ENCODE measurements around the gene PSKH1.
"Not testable (repeated sequence)": the region's sequence is repeated elsewhere in the genome, so short reads cannot be mapped to it uniquely, and the experiment has no call there.

Gene PSKH1

DNA sequence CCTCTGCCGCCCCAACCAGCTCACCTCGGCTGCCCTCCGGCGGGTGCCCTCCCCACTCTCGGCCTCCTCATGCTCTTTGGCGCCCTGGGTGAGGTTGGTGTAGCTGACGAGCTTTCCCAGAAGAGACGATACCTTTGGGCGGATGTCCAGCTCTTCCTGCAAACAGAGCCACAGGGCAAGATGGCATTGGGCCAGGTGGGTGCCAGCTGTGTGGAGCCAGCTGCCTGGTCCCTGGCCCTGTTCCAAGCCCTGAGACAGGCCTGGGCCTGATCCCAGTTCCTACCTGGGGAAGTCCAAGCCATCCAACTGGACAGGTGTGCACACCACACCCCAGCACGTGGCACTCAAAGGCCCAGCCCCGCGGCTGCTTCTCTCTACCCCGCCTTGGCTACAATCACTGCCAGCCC lies 68.5 kb downstream of the PSKH1 start:
- no peak for DNase-seq (ENCODE audit: low read depth)

GRCh38 chr16:67962135-67962534 lies 69.1 kb downstream of the PSKH1 start:
- no peak for DNase-seq (ENCODE audit: low read depth)

DNA sequence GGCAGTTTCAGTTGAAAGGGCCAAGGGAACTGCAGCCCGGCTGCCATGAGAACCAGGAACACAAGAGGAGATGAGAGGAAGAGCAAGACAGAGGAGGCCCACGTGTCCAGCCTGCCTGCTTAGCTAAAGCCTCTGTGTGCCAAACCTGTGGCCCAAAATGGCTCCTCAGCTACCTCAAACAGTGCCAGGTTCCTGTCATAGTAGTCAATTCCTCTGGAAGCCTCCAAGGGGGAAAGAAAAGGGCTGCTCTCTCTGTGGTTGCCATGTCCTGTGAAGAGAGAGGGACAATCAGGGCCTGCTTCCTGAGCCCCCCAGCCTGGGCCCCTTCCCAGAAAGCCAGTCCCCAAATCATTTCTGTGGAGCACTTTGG lies 70.2 kb downstream of the PSKH1 start:
- DNase-seq (ENCODE audit: low read depth), result no peak

DNA sequence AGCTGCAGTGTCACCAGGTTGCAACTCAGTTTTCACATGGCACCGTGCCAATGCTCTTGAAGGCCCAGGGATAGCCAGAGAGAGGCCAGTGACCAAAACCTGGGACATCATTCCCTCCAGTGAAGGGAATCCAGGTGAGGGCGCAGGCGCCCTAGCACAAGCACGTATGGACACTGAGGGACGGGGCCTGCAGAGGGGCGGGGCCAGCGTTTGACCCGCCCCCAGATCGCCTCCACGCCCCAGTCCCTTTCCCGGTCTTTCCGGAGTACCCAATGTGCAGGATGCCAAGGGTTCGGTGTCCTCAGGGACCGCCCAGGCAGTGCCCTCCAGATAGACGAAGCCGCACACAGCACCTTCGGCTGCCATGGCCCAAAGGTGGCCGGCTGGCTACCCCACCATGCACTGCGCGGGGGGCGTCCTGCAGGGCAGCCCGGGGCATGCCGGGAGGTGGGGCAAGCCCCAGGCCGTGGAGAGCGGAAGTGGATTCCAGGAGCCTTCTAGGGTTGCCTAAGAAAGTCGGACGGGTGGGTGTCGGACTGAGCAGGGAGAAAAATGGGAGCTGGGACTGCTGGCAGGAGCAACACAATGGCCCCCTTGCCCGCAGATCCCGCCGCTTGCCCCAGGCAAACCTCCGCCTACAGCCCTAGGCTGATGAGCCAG lies 70.7 kb downstream of the PSKH1 start:
- DNase-seq (ENCODE audit: low read depth), result no peak

GRCh38 chr16:67964477-67965131 lies 71.5 kb downstream of the PSKH1 start:
- DNase-seq (ENCODE audit: low read depth), result no peak

DNA sequence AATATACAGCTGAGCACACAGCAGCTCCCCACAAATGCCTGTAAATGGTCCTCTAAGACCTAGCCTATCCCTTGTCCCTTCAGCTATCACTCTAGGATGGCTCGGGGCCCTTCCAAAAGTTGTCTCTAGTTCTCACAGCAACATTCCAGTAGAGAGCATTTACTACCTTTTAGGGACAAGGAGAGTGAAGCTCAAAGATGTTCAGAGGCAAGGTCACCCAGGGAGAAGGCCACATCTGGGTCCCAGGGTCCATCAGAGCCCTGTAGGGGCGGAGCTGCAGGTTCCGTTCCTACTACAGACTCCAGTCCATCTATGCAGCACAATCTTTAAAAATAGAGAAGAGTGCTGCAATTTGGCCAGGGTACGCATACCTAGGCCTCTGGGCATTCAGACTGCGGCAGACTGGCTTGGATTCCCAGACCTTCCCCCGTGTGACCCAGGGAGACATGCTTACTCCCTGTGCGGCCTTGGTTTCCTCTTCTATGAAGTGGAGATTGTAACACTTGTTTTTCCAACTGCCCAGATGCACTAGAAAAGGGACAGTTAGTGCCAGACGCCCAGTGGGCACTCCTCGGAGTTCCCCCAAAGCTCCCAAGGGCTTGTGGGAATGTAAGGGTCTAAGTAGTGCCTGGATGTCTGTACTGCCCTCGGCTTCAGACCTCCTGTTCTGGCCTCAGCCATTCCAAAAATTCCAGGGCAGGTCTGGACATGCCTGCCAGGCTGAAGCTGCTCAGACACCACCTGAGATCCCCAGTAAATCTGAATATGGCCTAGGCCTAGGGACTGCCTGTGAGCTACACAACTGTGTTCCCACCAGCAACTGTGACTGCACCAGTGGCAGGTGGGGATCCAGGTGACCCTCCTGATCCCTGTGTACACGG lies 72.9 kb downstream of the PSKH1 start:
- DNase-seq (ENCODE audit: low read depth), result no peak

GRCh38 chr16:67966549-67967182 lies 73.6 kb downstream of the PSKH1 start:
- DNase-seq (ENCODE audit: low read depth), result no peak

GRCh38 chr16:67967183-67967957 lies 74.3 kb downstream of the PSKH1 start:
- DNase-seq (ENCODE audit: low read depth), result no peak

GRCh38 chr16:67967958-67968399 lies 74.9 kb downstream of the PSKH1 start:
- no peak for DNase-seq (ENCODE audit: low read depth)

DNA sequence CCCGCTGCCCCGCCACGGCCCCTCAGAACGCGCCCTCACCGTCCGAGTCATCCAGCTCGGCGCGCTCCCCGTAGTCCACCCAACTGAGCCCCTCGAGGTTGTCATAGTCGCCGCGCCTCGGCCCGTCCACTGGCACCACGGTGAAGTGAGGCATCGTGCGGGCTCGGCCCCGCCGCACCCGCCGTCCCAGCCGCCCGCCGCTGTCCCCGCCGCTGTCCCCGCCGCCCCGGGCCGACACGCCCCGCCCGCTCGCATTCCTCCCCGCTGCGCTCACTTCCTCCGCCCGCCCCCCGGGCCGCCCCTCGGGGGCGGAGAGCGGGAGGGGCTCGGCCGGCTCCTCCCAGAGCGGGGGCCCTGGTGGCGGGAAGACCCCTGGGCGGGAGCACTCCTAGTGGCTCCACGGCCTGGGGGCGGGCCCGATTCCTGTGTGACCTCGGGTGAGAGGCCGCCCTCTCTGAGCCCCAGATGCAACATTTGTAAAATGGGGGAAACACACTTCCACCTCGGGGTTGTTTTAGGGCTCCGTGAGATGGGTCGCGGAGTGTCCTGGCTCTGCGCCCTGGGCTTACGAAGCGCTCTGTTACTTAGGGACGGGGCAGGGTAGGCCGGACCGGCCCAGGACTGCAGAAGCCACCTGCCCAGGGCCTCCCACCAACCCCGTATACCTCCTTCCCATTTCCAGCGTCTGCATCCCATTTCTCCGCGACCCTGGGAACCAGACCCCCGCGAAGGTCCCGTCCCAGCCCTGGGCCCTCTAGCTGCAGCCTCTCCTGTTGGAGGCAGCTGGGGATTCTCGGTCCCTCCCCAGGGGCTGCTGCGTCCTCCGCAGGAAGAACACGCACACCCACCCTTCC lies 75.6 kb downstream of the PSKH1 start, which contains the start of gene SLC12A4:
Gene SLC12A4 (minus strand): TSS at position 238 of the 854 bp plus-strand sequence. CDS start 84 bp downstream, at position 154.
- DNase-seq (ENCODE audit: low read depth), result peak; percentile 76

- no peak for DNase-seq (ENCODE audit: low read depth)
Measured at GRCh38 chr16:67969254-67970039, 76.4 kb downstream of the PSKH1 start.

GRCh38 chr16:67971111-67971510 lies 78.1 kb downstream of the PSKH1 start:
- no peak for DNase-seq (ENCODE audit: low read depth)

DNA sequence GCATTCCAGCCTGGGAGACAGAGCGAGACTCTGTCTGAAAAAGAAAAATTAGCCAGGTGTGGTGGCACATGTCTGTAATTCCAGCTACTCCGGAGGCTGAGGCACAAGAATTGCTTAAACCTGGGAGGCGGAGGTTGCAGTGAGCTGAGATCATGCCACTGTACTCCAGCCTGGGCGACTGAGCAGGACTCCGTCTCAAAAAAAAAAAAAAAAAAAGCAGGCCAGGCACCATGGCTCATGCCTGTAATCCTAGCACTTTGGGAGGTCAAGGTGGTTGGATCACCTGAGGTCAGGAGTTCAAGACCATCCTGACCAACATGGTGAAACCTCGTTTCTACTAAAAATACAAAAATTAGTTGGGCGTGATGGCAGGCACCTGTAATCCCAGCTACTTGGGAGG lies 79.2 kb downstream of the PSKH1 start:
- DNase-seq (ENCODE audit: low read depth), result not testable (repeated sequence)

DNA sequence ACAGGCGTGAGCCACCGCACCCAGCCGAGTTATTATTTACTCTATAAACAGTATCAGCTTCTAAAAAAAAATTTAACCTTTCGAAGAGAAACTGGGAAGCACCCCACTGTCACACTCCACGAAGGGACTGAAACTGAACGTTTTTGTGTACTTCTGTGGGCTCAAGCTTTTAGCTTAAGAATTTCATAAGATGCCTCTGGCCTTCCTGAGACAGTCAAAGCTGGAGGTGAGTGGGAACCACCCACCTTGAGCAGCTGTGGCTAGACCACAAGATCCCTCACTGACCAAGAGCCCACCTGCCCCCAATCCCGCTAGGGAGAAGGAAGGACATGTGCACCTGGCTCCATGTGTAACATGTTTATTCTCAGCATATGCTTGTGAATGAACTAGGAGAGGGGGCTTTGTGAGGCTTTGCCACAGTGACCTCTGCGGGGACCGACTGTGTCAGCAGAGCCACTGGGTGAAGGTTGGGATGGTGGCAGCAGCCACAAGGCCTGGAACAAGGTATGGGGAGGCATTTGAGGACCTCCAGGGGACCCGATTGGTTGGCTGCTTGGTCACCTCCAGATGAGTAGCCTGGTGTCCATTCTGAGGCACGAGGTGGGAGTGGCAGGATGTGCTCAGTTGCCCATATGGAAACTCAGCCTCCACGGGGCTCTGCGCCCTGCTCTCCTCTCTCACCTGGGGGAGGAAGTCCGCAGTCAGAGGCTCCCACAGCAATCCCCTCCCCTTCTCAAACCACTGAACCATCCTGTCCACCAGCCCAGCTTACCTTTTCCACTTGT lies 82.5 kb downstream of the PSKH1 start:
- DNase-seq (ENCODE audit: low read depth), result no peak

- no peak for DNase-seq (ENCODE audit: low read depth)
Measured at GRCh38 chr16:67976205-67976604, 83.2 kb downstream of the PSKH1 start.

GRCh38 chr16:67977005-67977404 lies 84.0 kb downstream of the PSKH1 start:
- DNase-seq (ENCODE audit: low read depth), result no peak

- no peak for DNase-seq (ENCODE audit: low read depth)
Measured at GRCh38 chr16:67977469-67978227, 84.6 kb downstream of the PSKH1 start.

All from stimulated activated CD8-positive, alpha-beta memory T cell treated with anti-CD3 and anti-CD28 coated beads, Interleukin-15, amount 100 ng/mL, for 24 hours (primary cell).